Heart left ventricle (tissue), 13 donors: ENCODE data around the gene RFNG.

Experiments
- POLR2A ChIP-seq, 2 donors: fragments of 450-650 bp; IDR thresholded peaks; one replicate each; pipeline ENCODE4 v1.6.1; 2017; ENCODE audit warnings: antibody characterized with exemption in 2 of 2, mild to moderate bottlenecking in 2 of 2, moderate library complexity in 2 of 2
- TF ChIP-seq, protein P1 (sequence below), 12 donors: fragments of 200-600 bp; sonication (generic) in 4 of 12; IDR thresholded peaks; one replicate each; pipeline versions ENCODE4 v1.5.0 to v1.8.0; 2018 to 2022; ENCODE audit warnings: antibody characterized with exemption in 12 of 12, mild to moderate bottlenecking in 5 of 12
- donor health status: ischemic (EF 13 %, LVEDD 7.1; RV severe dilation, severe dysfunction).
- donor health status: DM: no; HTN: yes; CAD: no.
- donor health status: DM: no; HTN: no; CAD: no.
- donor health status: ischemic (EF 25% LVEDD 6.9; RV normal size, moderate dysfunction).
- donor health status: ischemic (EF 25% LVEDD 5.7; RV mildly dilated, moderate dysfunction).
- donor health status: ischemic (EF 35%, LVEDD 5.7; RV mildly dilated, moderate dysfunction).
- donor health status: nonischemic (EF 11% LVEDD 7.7; RV severe dilation, severe dysfunction).
- donor health status: DM: yes; HTN: yes; CAD: no.
- donor health status: PGD.
- donor health status: ischemic (EF 29% LVEDD 5.4; RV normal size, mild dysfunction).
- donor health status: nonischemic (EF 23%, LVEDD 6.1; RV moderate dilation, normal function).

GRCh38 chr17:82037092-82037888, 14.3 kb downstream of the RFNG start, which contains the start of gene DCXR:
- TF ChIP-seq, protein P1, sequence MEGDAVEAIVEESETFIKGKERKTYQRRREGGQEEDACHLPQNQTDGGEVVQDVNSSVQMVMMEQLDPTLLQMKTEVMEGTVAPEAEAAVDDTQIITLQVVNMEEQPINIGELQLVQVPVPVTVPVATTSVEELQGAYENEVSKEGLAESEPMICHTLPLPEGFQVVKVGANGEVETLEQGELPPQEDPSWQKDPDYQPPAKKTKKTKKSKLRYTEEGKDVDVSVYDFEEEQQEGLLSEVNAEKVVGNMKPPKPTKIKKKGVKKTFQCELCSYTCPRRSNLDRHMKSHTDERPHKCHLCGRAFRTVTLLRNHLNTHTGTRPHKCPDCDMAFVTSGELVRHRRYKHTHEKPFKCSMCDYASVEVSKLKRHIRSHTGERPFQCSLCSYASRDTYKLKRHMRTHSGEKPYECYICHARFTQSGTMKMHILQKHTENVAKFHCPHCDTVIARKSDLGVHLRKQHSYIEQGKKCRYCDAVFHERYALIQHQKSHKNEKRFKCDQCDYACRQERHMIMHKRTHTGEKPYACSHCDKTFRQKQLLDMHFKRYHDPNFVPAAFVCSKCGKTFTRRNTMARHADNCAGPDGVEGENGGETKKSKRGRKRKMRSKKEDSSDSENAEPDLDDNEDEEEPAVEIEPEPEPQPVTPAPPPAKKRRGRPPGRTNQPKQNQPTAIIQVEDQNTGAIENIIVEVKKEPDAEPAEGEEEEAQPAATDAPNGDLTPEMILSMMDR (IDR thresholded peaks at IDR 0.05): peak; percentile 72 to 93 (median 82)
- peak; percentile 75 to 96 for TF ChIP-seq POLR2A (IDR thresholded peaks at IDR 0.05)
